GM10248 (cell line): ENCODE measurements around the gene ZBTB25.

ENCODE experiments used
- CTCF ChIA-PET: fragments of 300-600 bp; sonication (Branson Sonifier 250); formaldehyde crosslinking; extraction: SDS; loops from one replicate; lab custom pipeline; 2021; ENCODE audit warnings: antibody characterized with exemption; lab: Yijun Ruan, JAX
- POLR2A ChIA-PET: fragments of 350-650 bp; sonication (Branson Sonifier 250); formaldehyde crosslinking; extraction: SDS; loops from one replicate; lab custom pipeline; 2020; ENCODE audit warnings: antibody characterized with exemption; lab: Yijun Ruan, JAX
- DNase-seq: peaks from one replicate; pipeline ENCODE4 v3.0.0; 2012; ENCODE audit errors: extremely low spot score
- CTCF ChIP-seq: IDR thresholded peaks from 2 replicates; pipeline ENCODE4 v1.5.1; 2012; ENCODE audit warnings: mild to moderate bottlenecking, low read depth; ENCODE audit errors: extremely low read depth, missing control alignments, control extremely low read depth

ZBTB25 gene

GRCh38 chr14:64474041-64474440 is 29.6 kb downstream of the ZBTB25 start:
- DNase-seq = no peak
- no peak for TF ChIP-seq CTCF
- POLR2A ChIA-PET = no interaction called here
- CTCF ChIA-PET = interaction anchor here (1.0 to 8.0 kb wide), 3 partner anchors 9 to 130 kb away, joined by 3 to 57 read pairs (median 4); no protein-coding TSS in a partner anchor

GRCh38 chr14:64468451-64468850 is 35.2 kb downstream of the ZBTB25 start:
- TF ChIP-seq CTCF = no peak
- no peak for DNase-seq
- ChIA-PET POLR2A (no interaction called here), CTCF (interaction anchor here (1.3 to 3.8 kb wide), 3 partner anchors 10 to 72 kb away, joined by 4 to 18 read pairs (median 7); partner anchors contain the start of gene HSPA2)

- ChIA-PET POLR2A (interaction anchor here (0.5 kb wide), 1 partner anchor 80 kb away, joined by 3 read pairs; the partner anchor contains the start of gene MTHFD1), CTCF (interaction anchor here (1.0 to 2.5 kb wide), 3 partner anchors 9 to 38 kb away, joined by 3 to 19 read pairs (median 13); no protein-coding TSS in a partner anchor)
- DNase-seq = no peak
- TF ChIP-seq CTCF = no peak
These were observed 36.1 kb downstream of the ZBTB25 start for GRCh38 chr14:64467566-64467965.

GRCh38 chr14:64467101-64467500 is 36.5 kb downstream of the ZBTB25 start:
- POLR2A ChIA-PET = no interaction called here
- no peak for TF ChIP-seq CTCF
- CTCF ChIA-PET = interaction anchor here (1.0 to 2.5 kb wide), 4 partner anchors 10 to 124 kb away, joined by 3 to 19 read pairs (median 9); no protein-coding TSS in a partner anchor
- DNase-seq = no peak

GRCh38 chr14:64465831-64466554 is 37.6 kb downstream of the ZBTB25 start:
- no peak for DNase-seq
- ChIA-PET POLR2A (interaction anchor here (0.5 kb wide), 1 partner anchor 32 kb away, joined by 4 read pairs; no protein-coding TSS in a partner anchor), CTCF (interaction anchor here (1.1 to 2.5 kb wide), 5 partner anchors 9 to 123 kb away, joined by 4 to 19 read pairs (median 7); no protein-coding TSS in a partner anchor)
- no peak for TF ChIP-seq CTCF

GRCh38 chr14:64465191-64465822 is 38.3 kb downstream of the ZBTB25 start, which contains the start of gene AKAP5:
AKAP5 (plus strand) TSS chr14:64465499; CDS start chr14:64468395, 2,896 bp downstream.
- peak; percentile 78 for DNase-seq
- ChIA-PET CTCF (interaction anchor here (1.0 to 3.6 kb wide), 8 partner anchors 10 to 38 kb away, joined by 4 to 25 read pairs (median 10); partner anchors contain the start of gene ZBTB25), POLR2A (interaction anchor here (0.5 kb wide), 1 partner anchor 32 kb away, joined by 4 read pairs; no protein-coding TSS in a partner anchor)
- no peak for TF ChIP-seq CTCF
